H1 (cell line): ENCODE results near the gene LPGAT1. TPM values are rescaled to one million over a fixed set of nuclear protein-coding genes. Genes with fewer than 3 reads are reported as not detected.

Experiments
- BACH1 ChIP-seq: IDR thresholded peaks from 2 replicates; pipeline ENCODE4 v1.6.1; 2012; ENCODE audit warnings: low read length, improper control_type of control experiment
- CTBP2 ChIP-seq: IDR thresholded peaks from 2 replicates; pipeline ENCODE4 v1.7.0; 2011; ENCODE audit warnings: borderline replicate concordance, mild to moderate bottlenecking, moderate library complexity, mixed read lengths, low read length; ENCODE audit not compliant: insufficient read depth, insufficient read length
- MAFK ChIP-seq: IDR thresholded peaks from 2 replicates; pipeline ENCODE4 v1.6.1; 2012; ENCODE audit warnings: low read depth, mild to moderate bottlenecking, improper control_type of control experiment, low read length
- POLR2AphosphoS5 ChIP-seq: IDR thresholded peaks from 2 replicates; pipeline ENCODE4 v1.6.1; 2011; ENCODE audit warnings: low read depth, low read length
- polyA plus RNA-seq, 7 experiments: library from polyadenylated mRNA; depleted of rRNA in 3 of 7; stranded (reverse) in 5 of 7; unstranded in 2 of 7; fragments of >200 nt in 5 of 7; fragments of 200-250 nt in 2 of 7; gene quantifications; 1 replicate in 5 of 7; 2 replicates in 1 of 7; 4 replicates in 1 of 7; pipeline versions ENCODE4 v1.2.1 to v1.2.3, GENCODE V29; 2011 to 2013; ENCODE audit warnings: missing spikeins in 2 of 7, mixed read lengths in 2 of 7
- total RNA-seq: library from RNA; stranded (reverse); fragmentation: NEBNext Ultra II Directional; extraction: Animal tissue kit (Norgen Biotek cat#: 25700); gene quantifications from 2 replicates; pipeline ENCODE4 v1.2.1, GENCODE V29; 2021

The LPGAT1 gene
- total and polyA plus RNA-seq, 2 of the 8 experiments (the other 6 are each of a cell fraction or from before 2014, with no cell fraction given), result 2.3 to 13.5 TPM

DNA sequence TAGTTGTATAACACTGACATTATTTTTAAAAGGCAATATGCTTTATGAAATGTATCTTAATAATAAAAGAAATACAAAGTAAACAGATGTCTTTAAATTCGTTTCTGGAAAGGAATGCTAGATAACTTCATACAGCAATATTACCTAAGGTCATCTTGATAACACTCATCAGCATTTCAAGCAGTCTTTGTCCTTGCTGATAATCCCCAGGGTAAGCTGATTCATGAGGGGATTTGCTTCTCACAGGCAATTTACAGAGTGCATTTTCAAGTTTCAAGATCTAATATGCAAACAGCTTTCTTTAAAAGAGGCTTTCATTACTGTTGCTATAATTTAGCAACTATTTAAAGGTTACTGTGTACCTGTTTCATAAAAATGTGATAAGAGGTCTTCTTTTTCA lies 80.0 kb downstream of the LPGAT1 start (continued):
- no peak for TF ChIP-seq MAFK
- no peak for TF ChIP-seq CTBP2
- no peak for TF ChIP-seq BACH1
- no peak for TF ChIP-seq POLR2AphosphoS5
